Right hindlimb (tissue), 1 donor: Measurements from ENCODE around the gene ATOX1.
"Not testable (repeated sequence)": the region's sequence is repeated elsewhere in the genome, so short reads cannot be mapped to it uniquely, and the experiment has no call there.

ENCODE experiments used
- DNase-seq: peaks from one replicate; pipeline ENCODE4 v3.0.0-alpha.2; 2018

ATOX1 gene

DNA sequence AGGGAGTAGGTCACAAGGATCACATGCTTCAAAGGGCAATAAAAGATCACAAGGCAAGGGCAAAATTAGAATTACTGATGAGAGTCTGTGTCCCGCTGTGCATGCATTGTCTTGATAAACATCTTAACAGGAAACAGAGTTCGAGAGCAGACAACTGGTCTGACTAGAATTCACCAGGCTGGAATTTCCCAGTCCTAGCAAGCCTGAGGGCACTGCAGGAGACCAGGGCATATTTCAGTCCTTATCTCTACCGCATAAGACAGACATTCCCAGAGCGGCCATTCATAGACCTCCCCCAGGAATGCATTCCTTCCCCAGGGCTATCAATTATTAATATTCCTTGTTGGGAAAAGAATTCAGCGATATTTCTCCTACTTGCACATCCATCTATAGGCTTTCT lies 28.8 kb downstream of the ATOX1 start:
- DNase-seq, result not testable (repeated sequence)

DNA sequence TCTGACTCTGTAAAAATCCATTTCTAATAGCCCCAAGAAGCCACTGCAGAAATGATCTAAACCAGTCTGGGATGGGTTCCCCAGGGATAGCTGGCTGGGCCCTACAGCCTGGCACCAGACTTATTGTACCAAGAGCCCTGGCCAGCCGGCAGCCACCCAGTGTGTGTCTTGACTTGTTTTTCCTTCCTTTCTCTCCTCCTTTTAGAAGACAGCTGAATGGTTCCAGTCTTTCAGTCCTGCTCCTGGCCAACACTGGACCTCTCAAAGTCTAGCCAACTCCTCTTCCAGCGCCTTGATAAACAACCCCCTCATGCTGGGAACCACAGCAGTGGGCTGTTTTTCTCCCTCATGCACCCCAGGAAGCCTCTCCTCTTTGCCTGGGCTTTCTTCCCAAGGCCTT lies 34.1 kb downstream of the ATOX1 start:
- DNase-seq, result no peak

DNA sequence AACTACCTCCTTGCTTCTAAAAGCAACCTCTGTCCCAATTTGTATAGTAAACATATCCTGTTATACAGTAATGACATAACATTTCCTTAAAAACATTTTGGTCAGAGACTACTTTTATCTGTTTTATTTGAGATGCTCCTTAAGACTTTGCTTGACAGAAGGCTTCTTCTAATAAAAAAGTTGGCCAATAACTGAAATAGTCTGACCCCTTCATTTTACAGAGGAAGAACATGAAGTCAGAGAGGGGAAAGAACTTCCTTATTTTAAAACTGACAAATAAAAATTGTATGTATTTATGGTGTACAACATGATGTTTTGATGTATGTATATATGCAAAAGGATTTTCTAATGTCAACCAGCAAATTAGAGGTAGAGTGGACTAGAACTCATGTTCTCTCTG lies 35.9 kb downstream of the ATOX1 start:
- DNase-seq, result no peak

DNA sequence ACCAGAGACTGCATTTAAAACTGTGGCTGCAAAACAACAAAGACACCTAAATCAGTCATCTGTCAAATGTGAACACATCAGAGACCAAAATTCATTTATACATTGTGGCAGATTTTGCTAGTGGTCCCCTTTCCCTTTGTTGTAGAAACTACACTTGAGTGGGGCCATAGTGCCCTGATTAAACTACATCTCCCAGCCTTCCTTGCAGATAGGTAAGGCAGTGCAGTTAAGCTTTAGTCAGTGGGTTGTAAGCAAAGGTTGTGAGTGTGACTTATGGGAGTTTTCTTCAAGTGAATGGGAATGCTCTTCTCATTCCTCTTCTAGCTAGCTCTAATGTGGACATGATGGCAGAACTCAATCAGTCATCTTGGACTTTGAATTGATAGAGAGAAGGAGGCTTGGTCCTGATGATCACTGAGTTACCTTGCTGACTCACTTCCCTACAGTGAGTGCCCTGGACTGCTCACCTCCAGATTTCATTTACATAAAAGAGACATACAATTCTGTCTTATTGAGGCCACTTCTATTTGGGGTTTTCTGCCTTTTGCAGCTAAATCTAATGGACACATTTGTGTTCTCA lies 36.5 kb downstream of the ATOX1 start:
- DNase-seq, result no peak

DNA sequence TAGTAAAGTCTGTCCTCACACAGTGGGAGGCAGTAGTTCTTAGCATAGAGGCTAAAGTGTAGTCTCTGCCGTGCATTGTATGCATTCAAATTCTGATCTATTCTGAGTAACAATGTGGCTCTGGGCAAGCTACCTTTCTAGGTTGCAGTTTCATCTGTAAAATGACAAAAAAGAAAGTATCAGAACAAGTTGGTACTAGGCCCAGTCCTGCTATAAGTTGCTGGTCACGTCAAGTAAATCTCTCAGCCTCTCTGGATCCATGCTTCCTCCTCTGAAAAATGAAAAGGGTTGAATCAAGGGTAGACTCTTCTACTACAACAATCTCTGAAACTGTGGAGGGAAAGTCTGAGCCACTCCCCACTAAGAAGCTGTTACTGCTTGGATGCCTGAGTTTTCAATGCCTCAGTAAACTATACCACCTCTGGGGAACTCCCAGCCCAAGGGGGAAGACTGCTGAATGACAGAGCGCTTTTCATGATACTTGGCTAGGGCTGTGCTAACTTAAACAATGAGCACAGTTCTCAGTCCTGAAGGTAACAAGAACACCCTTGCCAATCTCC lies 37.3 kb downstream of the ATOX1 start:
- DNase-seq, result no peak

DNA sequence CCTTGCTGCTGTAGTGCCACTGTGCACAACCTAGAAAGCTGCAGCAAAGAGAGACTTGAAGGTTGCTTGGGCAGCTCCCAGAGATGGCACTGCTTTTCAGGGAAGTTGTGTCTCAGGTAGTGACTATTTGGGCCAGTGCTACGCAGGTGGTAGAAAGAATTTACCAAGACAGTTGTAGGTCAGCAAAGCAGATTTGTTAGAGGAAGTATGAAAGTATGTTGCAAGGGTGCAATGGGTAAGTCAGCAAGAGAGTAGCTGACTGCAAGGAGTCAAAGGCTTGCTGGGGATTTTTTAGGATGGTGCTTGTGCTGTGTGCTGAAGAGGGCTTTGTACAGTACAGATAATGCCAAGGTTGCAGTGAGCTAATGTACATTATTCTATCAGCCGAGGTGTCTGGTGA lies 38.2 kb downstream of the ATOX1 start:
- no peak for DNase-seq

DNA sequence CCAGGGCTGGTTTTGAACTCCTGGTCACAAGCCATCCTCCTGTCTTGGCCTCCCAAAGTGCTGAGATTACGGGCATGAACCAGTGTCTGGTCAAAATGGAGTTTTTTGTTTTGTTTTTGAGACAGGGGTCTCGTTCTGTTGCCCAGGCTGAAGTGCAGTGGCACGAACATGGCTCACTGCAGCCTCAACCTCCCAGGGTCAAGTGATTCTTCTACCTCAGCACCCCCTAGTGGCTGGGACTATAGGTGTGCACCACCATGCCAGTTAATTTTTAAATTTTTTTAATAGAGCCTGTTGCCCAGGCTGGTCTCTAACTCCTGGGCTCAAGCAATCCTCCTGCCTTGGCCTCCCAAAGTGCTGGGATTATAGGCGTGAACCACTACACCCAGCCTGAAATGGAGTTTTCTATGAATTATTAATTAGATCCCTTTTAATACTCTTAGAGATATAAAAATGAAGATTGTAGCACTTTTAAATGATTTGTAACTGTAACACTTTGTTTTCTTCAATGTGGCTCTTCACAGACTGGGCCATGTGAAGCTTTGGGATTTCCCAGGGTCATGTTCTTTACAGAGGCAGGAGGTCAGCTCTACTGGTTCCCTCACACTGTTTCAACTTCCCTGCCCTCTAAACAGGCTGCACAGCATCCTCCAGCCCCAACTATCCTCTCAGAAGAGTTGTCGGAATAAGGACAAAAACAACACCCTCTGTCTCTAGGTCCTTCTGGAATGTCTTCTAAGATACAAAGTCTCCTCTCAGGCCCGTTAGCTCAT lies 39.0 kb downstream of the ATOX1 start:
- DNase-seq, result no peak

DNA sequence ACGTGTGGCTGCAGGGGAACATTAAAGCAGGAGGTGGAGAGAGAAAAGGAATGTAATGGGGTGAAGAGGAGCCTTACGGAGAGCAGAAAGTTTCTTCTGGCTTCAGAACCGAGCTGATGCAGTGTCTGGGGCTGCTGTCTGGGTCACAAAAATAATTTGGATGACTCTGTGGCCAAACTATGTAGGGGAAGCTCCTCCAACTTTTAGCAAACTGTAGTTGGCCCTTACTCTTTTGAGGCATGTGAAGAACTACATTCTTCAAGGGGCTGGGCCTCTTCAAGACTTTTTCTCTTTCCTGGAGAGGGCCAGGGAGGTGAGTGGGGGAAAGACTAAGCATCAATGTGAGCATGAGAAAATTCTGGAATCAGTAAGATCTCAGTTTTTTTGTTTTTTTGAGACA lies 39.8 kb downstream of the ATOX1 start:
- peak; percentile 65 for DNase-seq

DNA sequence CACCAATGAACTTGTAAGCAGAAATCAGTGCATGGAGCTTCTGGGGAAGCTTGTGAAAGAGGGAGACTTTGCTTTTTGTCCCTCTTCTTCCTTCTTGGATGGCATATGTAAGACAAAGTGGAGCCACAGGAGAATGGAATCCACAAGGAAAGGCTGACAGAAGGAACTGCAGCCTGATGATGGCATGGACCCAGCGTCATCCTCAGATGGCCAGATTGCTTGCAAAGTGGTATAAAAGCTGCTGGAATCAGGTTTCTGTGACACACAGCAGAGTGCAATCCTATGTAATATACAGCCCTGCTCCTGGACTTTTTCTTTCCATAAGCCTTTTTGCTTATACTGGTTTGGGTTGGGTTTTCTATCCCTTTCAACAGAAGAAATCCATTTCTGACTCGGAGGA lies 40.3 kb downstream of the ATOX1 start:
- DNase-seq, result peak; percentile 47

DNA sequence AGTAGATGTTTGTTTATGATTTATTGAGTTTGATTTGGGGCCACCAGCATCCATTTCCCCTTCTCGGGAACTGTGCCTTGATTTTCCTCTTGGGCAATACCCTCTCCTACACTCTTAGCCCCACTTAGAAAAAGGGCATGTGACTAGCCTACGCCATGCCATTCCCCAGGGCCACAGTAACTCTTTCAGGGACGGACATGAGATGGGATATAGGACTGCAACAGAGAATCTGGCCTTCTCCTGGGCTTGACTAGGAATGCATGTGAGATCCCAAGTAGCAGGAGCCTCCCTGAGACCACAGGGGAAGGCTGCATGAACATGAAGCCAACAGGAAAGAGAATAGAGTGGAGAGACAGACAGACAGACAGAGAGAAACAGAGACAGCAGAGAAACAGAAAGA lies 41.0 kb downstream of the ATOX1 start:
- DNase-seq, result no peak

DNA sequence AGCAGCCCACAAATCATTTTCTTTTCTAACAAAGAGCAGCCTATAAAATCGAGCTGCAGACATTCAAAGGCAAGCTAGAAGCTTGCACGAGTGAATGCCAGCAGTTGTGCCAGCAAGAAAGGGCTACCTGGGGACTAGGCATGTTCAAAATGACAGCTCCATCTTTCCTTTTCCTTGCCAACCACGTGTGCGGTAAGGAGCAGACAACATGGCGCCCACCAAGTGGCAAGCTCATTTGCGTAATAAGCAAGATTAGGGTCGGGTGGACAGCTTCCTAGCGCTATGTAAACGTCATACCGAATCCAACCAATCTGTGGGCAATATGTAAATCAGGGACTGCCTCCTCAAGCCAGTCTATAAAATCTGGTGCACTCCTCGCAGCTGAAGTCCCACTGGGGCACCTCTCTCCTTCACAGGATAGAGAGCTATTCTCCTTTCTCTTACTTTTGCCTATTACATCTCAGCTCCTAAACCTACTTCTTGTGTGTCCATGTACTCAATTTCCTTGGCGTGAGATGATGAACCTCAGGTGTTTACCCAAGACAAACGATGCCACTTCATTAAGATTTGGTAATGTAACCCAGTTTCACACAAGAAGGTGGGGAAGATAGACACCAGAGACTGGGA lies 49.2 kb downstream of the ATOX1 start:
- DNase-seq, result no peak

DNA sequence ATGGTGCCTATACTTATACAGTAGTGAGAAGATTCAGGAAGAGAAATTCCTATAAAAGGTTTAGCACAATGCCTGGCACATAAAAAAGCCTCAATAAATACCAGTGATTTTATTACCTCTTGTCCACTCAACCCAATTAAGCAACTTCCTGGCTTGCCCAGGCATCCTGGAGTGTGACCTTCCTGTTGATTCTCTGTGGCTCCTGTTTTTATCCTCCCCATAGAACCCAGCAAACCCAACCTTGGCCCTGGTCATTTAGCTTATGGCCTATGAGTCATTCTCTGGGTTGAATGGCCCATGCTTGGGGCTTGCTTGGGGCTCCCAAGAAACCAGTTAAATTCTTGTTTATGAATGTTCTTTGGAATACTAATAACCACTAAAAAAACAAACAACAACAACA lies 50.3 kb downstream of the ATOX1 start:
- DNase-seq, result no peak

DNA sequence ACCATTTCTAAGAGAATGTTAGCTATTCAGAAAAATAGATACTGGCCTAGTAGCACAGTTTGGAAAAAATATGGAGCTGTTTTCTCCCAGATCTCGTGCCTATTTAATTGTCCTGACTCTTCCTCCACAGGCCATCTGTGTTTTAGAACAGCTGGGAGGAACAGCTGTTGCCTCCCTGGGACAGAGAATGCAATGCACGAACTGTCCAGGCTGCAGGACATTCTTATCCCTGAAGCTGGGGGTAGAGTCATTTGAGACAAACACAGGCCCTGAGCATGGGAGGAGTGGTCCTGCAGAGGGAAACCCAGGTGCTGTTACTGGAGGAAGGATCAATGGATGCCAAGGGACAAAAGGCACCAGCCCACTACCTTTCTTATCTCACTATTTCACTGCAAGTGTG lies 50.9 kb downstream of the ATOX1 start:
- peak; percentile 82 for DNase-seq

DNA sequence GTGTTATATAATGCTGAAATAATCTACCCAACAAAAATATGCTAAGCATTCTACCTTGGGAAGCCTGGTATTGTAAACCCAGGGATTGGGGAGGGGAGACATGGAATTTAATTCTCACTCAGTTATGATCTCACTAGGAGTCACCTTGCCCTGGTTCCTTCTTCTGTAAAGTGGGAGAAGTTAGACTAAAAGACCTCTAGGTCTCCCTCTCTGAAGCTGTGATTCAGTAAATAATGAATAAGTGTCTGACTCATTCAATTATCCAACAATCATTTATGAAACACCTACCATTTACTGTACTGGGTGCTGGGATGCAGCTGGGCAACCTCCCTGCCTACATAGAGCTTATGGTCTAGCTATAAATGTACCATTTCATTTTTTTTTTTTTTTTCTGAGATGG lies 51.5 kb downstream of the ATOX1 start:
- DNase-seq, result no peak

DNA sequence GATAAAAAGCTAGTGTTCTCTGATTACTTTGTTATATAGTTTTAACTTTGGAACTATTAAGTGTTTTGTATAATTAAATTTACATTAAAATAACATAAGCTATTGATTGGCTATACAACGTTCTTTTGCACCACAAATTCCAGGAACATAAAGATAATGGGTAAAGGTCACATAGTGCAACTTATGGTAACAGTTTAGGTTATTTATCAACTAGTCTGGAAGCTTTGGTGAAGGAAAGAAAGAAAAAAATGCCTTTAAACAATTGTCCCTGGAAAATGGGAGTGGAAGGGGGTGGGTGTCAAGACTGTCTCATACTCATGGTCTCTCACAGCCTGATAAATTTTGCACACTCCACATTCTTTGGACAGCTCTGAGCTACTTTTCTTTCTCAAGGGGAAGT lies 54.7 kb downstream of the ATOX1 start:
- no peak for DNase-seq

DNA sequence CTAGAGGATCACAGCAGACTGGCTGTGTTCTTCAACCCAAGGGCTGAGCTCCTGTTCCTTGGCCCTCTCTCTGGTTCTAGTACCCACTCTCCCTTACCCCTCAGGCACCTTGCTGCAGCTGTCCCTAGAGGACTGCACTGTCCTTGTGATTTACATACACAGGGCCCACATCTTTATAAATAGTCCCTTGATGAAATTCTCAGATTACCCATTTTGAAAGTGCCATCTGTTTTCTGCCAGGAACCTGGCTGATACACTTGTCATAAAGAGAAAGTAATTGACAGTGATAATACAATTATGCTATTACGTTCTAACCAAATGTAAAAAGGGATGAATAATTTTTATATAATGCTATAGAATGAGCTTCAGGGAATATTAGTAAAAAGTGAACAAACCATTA lies 55.2 kb downstream of the ATOX1 start:
- DNase-seq, result no peak

DNA sequence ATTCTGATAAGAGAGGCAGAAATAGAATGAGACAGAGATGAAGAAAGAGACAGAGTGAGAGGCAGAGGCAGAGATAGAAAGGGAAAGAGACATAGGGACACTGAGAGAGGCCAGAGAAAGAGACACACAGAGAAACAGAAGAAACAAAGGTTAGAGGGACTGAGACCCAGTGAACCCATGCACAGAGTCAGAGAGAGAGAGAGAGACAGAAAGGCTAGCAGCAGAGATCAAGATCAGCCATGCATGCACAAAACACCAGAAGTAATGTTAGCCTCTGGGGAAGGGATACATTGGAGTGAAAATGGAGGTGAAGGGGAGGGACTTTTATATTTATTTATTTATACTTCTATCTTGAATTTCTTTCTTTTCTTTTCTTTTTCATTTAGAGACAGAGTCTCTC lies 57.6 kb downstream of the ATOX1 start:
- no peak for DNase-seq

DNA sequence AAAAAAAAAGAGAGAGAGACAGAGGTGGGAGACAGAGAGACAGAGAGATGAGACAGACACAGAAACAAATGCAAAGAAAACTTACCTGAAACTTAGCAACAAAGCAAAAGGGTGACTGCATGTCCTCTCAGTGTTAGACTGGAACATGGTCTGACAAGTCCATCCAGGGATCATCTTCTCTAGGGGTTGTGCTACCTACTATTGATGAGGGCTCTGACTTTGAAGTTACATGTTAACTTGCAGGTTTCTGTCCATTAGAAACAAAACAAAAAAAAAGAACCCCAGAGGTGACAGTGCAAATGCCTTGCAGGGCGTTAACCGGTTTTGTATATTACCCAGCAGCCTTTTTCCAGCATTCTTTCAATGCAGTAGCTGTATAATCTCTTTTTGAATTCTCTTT lies 58.1 kb downstream of the ATOX1 start:
- no peak for DNase-seq

DNA sequence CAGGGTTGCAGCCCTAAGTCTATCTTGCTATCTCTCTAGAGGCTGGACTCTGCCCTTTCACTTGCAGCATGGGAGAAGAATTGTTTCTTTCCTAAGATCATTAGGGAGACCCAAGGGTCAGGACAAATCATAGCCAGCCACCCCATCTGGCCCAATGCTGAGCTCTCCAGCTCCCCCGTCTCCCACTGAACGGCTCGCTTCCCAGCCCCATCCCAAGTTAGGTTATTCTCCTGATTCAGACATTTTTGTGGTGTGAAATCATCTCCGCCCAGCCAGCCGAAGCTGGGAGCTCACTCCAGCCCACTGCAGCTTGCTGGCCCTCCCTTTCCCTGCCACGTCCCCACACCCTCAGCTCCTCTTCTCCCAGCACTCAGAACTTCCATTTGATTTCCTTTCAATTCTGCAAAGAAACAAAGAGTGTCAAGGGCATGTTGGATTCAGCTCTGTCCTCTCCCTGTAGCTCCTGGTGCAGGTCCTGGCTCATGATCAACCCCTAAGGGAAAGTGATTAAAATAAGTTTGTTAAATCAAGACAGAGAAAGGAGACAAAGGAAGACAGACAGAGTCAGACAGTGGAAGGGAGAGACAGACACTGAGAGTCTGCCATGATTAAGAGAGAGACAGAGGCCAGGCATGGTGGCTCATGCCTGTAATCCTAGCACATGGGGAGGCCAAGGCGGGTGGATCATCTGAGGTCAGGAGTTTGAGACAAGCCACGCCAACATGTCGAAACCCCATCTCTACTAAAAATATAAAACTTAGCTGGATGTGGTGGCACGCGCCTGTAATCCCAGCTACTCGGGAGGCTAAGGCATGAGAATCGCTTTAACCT lies 59.1 kb downstream of the ATOX1 start:
- DNase-seq, result peak; percentile 96

DNA sequence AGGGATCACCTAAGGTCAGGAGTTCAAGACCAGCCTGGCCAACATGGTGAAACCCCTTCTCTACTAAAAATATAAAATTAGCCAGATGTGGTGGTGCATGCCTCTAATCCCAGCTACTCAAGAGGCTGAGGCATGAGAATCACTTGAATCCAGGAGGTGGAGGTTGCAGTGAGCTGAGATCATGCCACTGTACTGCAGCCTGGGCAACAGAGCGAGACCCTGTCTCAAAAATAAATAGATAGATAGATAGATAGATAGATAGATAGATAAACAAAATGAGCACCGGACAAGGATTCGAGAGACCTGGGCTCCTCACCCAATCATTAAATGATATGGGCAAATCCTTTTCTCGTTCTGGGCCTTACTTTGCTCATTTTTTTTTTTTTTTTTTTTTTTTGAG lies 60.4 kb downstream of the ATOX1 start:
- not testable (repeated sequence) for DNase-seq

DNA sequence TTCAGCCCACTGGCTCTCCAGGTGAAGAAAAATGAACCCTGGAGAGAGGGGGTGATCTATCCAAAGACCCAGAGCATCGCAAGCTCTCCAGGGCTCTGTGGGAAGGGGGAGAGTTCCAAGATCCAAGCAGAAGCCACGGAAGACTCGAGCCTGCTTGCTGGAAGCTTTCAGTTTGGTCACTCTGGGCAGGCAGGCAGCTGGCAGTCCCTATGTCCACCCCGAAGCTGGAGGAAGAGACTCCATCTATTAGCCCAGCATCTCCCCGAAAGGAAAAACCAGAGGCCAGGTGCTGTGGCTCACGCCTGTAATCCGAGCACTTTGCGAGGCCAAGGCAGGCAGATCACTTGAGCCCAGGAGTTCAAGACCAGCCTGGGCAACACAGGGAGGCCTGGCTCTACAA lies 61.0 kb downstream of the ATOX1 start:
- DNase-seq, result no peak

DNA sequence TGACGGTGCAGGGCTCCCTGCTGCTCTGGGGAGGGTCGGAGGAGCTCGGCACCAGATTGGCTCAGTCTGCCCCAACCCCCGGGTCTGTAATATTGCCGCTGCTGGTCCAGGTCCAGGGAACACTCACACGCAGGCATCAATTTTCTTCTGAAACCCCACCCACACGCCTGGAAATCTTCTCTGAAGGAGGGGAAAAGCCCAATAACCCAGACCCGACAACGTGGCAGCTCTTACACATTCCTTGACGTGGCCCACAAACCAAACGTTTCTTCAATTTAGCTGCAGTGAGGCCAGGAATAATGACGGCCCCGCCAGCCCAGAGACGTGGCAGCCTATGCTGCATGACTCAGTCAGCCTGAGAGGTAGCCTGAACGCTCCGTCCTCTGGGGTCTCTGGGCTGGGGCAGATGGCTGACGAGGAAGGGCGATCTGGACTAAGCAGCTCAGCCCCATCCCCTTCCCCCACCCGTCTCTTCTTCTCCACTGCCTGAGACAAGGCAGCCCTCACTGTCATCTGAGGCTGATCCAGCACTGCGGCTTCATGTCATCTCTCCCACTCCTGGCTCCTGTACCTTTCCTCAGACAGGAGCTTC lies 61.9 kb downstream of the ATOX1 start:
- DNase-seq, result peak; percentile 96

DNA sequence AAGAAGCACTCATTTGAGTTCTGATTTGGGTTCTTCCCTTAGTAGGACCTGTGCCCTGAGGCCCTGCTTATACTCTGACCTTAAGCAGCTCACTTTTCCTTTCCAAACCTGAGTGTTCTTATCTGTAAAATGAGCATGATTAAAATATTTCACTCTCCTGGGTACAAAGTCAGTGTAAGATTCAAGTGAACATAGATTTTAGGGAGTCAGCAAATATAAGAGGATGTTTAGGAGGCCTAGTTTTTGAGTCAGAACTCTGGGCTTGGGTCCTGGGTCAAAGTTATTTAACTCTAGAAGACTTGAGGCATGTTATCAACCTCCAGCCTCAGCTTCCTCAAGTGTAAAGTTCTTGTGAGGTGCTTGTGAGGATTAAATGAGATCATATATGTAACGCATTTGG lies 63.0 kb downstream of the ATOX1 start:
- no peak for DNase-seq
